Fibroblast of skin of back (primary cell): ENCODE measurements around the gene PKDREJ. TPM values are rescaled to one million over a fixed set of nuclear protein-coding genes. Genes with fewer than 3 reads are reported as not detected.
A peak's percentile ranks its signal among the peaks of the same experiment; 100 is the strongest.
"Not testable (repeated sequence)": the region's sequence is repeated elsewhere in the genome, so short reads cannot be mapped to it uniquely, and the experiment has no call there.

Source experiments
- DNase-seq: peaks from one replicate; pipeline ENCODE4 v3.0.0-alpha.2; 2013
- polyA plus RNA-seq, 2 experiments: library from polyadenylated mRNA; unstranded; fragments of 120-200 nt; gene quantifications; one replicate each; pipeline ENCODE4 v1.2.1, GENCODE V29; 2013; ENCODE audit not compliant: insufficient read length in 2 of 2

The PKDREJ gene, protein sequence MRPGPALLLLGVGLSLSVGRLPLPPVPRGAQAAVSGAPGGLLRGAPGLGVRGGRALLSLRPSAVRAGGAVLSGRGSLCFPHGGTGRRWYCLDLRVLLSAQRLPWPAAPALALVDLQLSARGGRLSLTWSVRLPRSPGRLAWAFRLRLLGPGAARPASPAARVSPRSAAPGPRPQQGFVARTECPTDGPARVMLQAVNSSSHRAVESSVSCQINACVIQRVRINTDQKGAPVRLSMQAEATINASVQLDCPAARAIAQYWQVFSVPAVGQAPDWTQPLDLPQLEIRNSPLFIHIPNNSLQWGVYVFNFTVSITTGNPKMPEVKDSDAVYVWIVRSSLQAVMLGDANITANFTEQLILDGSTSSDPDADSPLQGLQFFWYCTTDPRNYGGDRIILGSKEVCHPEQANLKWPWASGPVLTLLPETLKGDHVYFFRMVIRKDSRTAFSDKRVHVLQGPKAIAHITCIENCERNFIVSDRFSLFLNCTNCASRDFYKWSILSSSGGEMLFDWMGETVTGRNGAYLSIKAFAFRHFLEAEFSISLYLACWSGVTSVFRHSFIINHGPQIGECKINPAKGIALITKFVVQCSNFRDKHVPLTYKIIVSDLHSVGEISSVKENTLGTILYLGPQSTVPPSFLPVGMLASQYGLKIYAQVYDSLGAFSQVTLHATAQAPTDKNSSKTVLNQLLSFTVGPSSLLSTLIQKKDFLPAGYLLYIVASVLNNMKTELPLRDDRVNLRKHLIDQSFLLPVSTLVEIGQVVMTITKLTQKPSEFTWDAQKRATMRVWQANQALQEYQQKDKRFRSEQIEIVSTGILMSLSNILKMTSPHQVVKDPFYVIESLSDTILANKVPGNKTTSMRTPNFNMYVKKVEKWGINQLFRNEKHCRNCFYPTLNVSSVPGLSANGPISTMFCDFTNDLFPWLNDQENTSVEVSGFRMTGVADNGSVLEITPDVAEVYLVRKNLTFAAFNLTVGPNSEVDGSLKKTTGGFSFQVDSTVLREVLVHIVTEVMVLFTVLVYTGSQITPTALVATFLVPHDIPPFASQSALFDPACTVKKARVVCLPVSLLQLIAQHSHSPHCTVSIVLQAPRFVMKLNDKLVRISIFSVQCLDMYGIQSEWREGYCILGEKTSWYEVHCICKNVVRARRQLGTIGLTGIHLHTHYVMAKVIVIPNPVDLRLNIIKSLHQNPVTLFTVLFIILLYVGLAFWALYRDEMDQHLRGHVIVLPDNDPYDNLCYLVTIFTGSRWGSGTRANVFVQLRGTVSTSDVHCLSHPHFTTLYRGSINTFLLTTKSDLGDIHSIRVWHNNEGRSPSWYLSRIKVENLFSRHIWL (N-terminal part only)
- polyA plus RNA-seq (2013, experiment 1 of 2; ENCODE audit: insufficient read length), result 0.17 TPM
- 0.11 TPM for polyA plus RNA-seq (2013, experiment 2 of 2; ENCODE audit: insufficient read length)

DNA sequence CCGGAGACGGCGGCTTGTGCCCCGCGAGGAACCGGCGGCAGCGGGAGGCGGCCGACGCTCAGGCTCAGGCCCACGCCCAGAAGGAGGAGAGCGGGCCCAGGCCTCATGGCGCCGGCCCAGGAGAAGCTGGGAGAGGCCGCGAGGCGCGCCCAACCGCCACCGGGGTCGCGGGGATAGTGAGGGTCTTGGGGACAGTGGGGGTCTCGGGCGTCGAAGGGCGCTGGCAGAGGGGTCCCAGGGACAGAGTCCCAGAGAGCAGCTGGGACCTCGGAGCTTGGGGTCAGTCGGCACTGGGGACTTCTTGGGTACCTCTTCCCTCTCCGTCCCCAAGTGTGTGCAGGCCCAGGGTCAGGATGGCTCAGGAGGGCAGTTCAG is at the start of gene PKDREJ:
Gene PKDREJ, minus strand, starts transcription at position 128 of the 375 bp plus-strand sequence. Its CDS starts 21 bp downstream, at position 107.
- no peak for DNase-seq

GRCh38 chr22:46312848-46313247 is 49.7 kb upstream of the PKDREJ start:
- DNase-seq, result not testable (repeated sequence)

GRCh38 chr22:46312056-46312455 is 48.9 kb upstream of the PKDREJ start:
- DNase-seq, result no peak

- no peak for DNase-seq
Measured at GRCh38 chr22:46309526-46310085, 46.5 kb upstream of the PKDREJ start.

DNA sequence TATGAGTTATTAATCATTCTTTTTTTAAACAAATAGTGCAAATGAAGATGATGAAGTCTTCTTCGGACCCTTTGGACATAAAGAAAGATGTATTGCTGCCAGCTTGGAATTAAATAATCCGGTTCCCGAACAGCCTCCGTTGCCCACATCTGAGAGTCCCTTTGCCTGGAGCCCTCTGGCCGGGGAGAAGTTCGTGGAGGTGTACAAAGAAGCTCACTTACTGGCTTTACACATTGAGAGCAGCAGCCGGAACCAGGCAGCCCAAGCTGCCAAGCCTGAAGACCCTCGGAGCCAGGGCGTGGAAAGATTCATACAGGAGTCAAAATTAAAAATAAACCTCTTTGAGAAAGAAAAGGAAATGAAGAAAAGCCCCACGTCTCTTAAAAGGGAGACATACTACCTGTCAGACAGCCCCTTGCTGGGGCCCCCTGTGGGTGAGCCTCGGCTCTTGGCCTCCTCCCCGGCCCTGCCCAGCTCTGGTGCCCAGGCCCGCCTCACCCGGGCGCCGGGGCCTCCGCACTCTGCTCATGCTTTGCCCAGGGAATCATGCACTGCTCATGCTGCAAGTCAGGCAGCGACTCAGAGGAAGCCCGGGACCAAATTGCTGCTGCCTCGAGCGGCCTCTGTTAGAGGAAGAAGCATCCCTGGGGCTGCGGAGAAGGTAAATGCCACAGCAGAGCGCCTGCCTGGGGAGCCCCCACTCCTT is 45.3 kb upstream of the PKDREJ start:
- DNase-seq, result no peak

- peak; percentile 33 for DNase-seq
Measured at GRCh38 chr22:46303347-46303965, 40.3 kb upstream of the PKDREJ start.

DNA sequence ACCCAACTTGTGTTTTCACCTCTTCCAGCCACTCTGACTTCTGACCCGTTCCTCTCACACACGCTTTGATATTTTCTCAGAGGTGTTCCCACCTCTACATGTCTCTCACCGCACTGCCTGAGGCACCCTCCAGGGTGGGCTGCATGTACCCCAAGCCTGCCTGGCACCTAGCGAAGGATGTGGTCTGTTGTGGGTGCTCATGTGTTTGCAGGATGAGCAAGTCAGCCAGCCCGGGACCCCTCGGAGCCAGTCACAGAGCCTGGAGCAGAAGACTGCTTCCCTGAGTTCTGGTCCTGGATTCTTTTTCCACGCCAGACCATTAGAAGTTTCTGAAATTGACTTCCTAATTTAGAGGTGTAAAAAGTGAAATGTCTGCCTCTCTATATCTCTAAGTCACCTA is 37.3 kb upstream of the PKDREJ start:
- DNase-seq, result no peak

- no peak for DNase-seq
Measured at GRCh38 chr22:46299101-46299500, 36.0 kb upstream of the PKDREJ start.

GRCh38 chr22:46297151-46297812 is 34.1 kb upstream of the PKDREJ start:
- peak; percentile 71 for DNase-seq

GRCh38 chr22:46296257-46297150 is 33.4 kb upstream of the PKDREJ start, which contains the start of gene GTSE1:
TSS of gene GTSE1 (plus strand) at chr22:46296870. CDS start at chr22:46297401, 531 bp downstream.
- peak; percentile 98 for DNase-seq

- no peak for DNase-seq
Measured at GRCh38 chr22:46295277-46295971, 32.3 kb upstream of the PKDREJ start.

DNA sequence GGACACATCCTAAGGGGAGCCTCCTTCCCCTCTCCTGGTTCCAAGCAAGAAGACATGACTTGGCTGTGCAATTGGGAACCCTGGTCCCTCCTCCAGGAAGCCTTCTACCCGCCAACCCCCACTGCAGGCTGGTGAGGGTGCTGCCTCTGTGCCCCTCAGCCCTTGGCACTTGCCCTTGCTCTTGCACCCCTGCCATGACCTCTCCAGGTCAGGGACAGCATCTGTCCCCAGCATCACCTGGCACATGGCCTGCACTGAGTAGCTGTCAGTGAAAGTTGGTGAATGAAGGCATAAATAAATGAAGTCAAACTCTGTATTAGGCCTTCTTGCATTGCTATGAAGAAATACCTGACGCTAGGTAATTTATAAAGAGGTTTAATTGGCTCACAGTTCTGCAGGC is 31.6 kb upstream of the PKDREJ start:
- DNase-seq, result no peak

DNA sequence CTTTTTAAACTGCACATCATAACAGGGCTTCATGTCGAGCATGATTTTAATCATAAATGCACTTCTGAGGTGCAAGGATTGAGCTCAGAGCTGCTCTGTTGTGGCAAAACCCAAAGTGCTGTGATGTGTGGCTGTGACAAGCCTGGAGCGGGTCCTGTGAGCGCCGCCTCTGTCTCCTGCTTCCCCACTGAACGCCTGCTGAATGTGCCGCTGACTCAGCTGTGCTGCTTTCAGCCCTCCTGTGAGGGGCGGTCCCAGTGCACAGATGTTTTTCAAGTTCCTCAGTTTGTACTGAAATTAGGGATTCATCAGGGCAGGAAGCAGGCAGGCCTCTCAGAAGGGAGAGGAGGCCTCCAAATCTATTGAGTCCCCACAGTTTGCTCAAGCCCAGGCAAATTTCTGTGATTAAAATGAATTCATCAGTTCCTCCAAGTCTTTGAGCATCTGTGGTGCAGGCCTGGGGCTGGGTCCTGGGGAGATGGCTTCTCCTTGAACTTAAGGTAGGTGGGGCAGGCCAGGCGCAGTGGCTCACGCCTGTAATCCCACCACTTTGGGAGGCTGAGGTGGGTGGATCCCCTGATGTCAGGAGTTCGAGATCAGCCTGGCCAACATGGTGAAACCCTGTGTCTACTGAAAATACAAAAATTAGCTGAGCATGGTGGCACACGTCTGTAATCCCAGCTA is 30.6 kb upstream of the PKDREJ start:
- DNase-seq, result peak; percentile 76

GRCh38 chr22:46292732-46293131 is 29.6 kb upstream of the PKDREJ start:
- no peak for DNase-seq

DNA sequence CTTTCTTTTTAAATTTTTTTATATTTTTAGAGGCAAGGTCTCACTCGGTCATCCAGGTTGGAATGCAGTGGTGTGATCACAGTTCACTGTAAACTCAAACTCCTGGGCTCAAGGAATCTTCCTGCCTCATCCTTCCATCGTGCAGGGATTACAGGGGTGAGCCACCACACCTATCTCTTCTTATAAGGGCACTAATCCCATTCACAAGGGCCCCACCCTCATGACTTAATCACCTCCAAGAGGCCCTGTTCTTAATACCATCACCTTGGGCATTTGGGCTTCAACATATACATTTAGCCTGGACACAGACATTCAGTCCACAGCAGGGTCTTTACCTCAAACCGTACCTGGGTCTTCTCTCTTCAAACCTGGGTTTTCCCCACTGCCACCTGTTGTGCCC is 29.0 kb upstream of the PKDREJ start:
- no peak for DNase-seq

- DNase-seq, result no peak
Measured at GRCh38 chr22:46290843-46291785, 28.0 kb upstream of the PKDREJ start.
